K562 (cell line): ENCODE measurements around the gene VAMP4. TPM values are rescaled to one million over a fixed set of nuclear protein-coding genes. Genes with fewer than 3 reads are reported as not detected.
A peak's percentile ranks its signal among the peaks of the same experiment; 100 is the strongest.

ENCODE experiments used
- CC2D1A ChIP-seq: fragments of 450-650 bp; IDR thresholded peaks from 2 replicates; pipeline ENCODE4 v1.6.1; 2017; ENCODE audit warnings: mild to moderate bottlenecking
- HNRNPK ChIP-seq: fragments of 200-400 bp; formaldehyde crosslinking; IDR thresholded peaks from one replicate; pipeline ENCODE4 v1.6.1; 2018; ENCODE audit warnings: mild to moderate bottlenecking, low read depth, low read length; ENCODE audit not compliant: poor library complexity, severe bottlenecking
- KLF1 ChIP-seq: fragments of 450-650 bp; IDR thresholded peaks from 2 replicates; pipeline ENCODE4 v1.6.1; 2016; ENCODE audit warnings: missing genetic modification characterization, missing compliant biosample characterization
- KLF6 ChIP-seq: fragments of 250-450 bp; sonication (Bioruptor Pico); IDR thresholded peaks from 2 replicates; pipeline ENCODE4 v1.4.0; 2020; ENCODE audit warnings: mild to moderate bottlenecking, moderate library complexity, borderline replicate concordance
- MYC ChIP-seq, 2 experiments: fragments of 250-450 bp in 1 of 2; sonication (Bioruptor Pico) in 1 of 2; IDR thresholded peaks; 2 replicates each; pipeline versions ENCODE4 v1.5.1 to v1.6.1; 2012 to 2021; ENCODE audit warnings: low read depth in 2 of 2, borderline replicate concordance in 1 of 2, improper control_type of control experiment in 1 of 2, low read length in 1 of 2, mild to moderate bottlenecking in 1 of 2, moderate library complexity in 1 of 2
- POLR2G ChIP-seq: fragments of 200-400 bp; formaldehyde crosslinking; IDR thresholded peaks from 2 replicates; pipeline ENCODE4 v1.6.1; 2017; ENCODE audit warnings: low read depth, mild to moderate bottlenecking, antibody characterized with exemption, low read length, moderate library complexity
- RBFOX2 ChIP-seq: fragments of 200-400 bp; formaldehyde crosslinking; IDR thresholded peaks from 2 replicates; pipeline ENCODE4 v1.6.1; 2017; ENCODE audit warnings: low read depth, mild to moderate bottlenecking, low read length, moderate library complexity
- ZBTB17 ChIP-seq: fragments of 450-650 bp; formaldehyde crosslinking; IDR thresholded peaks from 2 replicates; pipeline ENCODE4 v1.4.0; 2020; ENCODE audit warnings: mild to moderate bottlenecking
- ZNF316 ChIP-seq: fragments of 450-650 bp; IDR thresholded peaks from 2 replicates; pipeline ENCODE4 v1.6.1; 2016
- polyA plus RNA-seq, 8 experiments: library from polyadenylated mRNA; depleted of rRNA in 4 of 8; stranded (reverse) in 5 of 8; unstranded in 3 of 8; fragments of >200 nt; fragmentation: Nextera tagmentation in 2 of 8; fragmentation: Illumina TruSeq in 1 of 8; extraction: Ambion mirVana in 2 of 8; extraction: Trizol in 1 of 8; gene quantifications; 2 replicates each; pipeline versions ENCODE4 v1.2.1 to v1.2.3, GENCODE V29; 2011 to 2014; ENCODE audit warnings: inconsistent platforms in 1 of 8, missing spikeins in 1 of 8
- total RNA-seq, 7 experiments: library from RNA; depleted of rRNA in 6 of 7; stranded (reverse); fragments of >200 nt in 6 of 7; fragmentation: Illumina TruSeq in 2 of 7; extraction: Trizol in 2 of 7; gene quantifications; 2 replicates each; pipeline versions ENCODE4 v1.2.1 to v1.2.3, GENCODE V29; 2011 to 2021; ENCODE audit warnings: low replicate concordance in 1 of 7
- TF ChIP-seq, protein P1 (sequence below), 2 experiments: fragments of 450-650 bp; IDR thresholded peaks; 2 replicates each; pipeline ENCODE4 v1.6.1; 2016; ENCODE audit warnings: mild to moderate bottlenecking in 2 of 2, borderline replicate concordance in 1 of 2, low read depth in 1 of 2, moderate library complexity in 1 of 2
- TF ChIP-seq, protein P2 (sequence below), 3 experiments: fragments of 200-800 bp in 1 of 3; fragments of 250-450 bp in 1 of 3; fragments of 450-650 bp in 1 of 3; sonication (Bioruptor Pico) in 1 of 3; sonication (Bioruptor generic) in 1 of 3; formaldehyde crosslinking in 1 of 3; IDR thresholded peaks; 2 replicates each; pipeline versions ENCODE4 v1.6.1 to v1.8.0; 2016 to 2022; ENCODE audit warnings: mild to moderate bottlenecking in 2 of 3, missing genetic modification characterization in 2 of 3, missing compliant biosample characterization in 1 of 3, moderate library complexity in 1 of 3
- TF ChIP-seq, protein P3 (sequence below), 3 experiments: fragments of 200-800 bp in 1 of 3; sonication (Bioruptor generic) in 1 of 3; sonication (generic) in 1 of 3; formaldehyde crosslinking in 1 of 3; IDR thresholded peaks; 2 replicates each; pipeline versions ENCODE4 v1.6.1 to v1.8.0; 2016 to 2022; ENCODE audit warnings: mild to moderate bottlenecking in 2 of 3, missing compliant biosample characterization in 2 of 3, missing genetic modification characterization in 2 of 3, missing genetic modification reagents in 1 of 3

Gene VAMP4
- total and polyA plus RNA-seq, 9 of the 15 experiments (the other 6 are each of a cell fraction or from before 2014, with no cell fraction given), result 3.3 to 21.4 (median 11.9) TPM

DNA sequence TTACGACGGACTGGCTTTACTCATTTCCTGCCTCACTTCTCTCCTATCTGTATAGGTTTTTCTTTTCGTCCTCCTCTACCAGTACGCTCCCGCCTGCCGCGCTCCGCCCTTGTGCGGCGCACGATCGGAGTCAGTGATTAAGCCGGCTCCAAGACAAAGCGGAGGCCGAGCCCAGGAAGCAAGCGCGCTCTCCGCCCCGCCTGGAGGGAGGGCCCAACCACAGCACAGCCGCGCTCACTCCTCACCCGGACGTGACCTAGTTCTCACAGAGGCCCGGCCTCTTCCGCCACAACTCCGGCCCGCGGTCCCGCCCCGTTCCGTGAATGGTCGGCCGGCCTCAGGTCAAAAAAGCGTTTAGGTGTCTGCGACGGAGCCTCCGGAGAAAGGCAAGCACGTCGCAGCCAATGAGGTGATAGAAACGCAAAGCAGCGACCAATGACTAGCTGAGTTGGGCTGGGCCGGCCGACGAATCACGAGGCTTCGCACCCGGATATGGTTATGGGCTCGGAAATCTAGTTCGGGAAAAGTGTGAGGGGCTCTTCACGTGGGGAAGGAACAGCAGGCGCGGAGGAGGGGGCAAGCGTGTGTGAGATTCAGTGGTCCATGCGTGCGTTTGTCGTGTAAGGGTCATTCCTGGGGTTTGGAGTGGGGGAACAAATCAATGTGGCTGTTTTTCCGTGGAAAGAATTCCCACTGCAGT lies 39.5 kb upstream of the VAMP4 start, which contains the start of gene METTL13 (continued):
- TF ChIP-seq, protein P1, sequence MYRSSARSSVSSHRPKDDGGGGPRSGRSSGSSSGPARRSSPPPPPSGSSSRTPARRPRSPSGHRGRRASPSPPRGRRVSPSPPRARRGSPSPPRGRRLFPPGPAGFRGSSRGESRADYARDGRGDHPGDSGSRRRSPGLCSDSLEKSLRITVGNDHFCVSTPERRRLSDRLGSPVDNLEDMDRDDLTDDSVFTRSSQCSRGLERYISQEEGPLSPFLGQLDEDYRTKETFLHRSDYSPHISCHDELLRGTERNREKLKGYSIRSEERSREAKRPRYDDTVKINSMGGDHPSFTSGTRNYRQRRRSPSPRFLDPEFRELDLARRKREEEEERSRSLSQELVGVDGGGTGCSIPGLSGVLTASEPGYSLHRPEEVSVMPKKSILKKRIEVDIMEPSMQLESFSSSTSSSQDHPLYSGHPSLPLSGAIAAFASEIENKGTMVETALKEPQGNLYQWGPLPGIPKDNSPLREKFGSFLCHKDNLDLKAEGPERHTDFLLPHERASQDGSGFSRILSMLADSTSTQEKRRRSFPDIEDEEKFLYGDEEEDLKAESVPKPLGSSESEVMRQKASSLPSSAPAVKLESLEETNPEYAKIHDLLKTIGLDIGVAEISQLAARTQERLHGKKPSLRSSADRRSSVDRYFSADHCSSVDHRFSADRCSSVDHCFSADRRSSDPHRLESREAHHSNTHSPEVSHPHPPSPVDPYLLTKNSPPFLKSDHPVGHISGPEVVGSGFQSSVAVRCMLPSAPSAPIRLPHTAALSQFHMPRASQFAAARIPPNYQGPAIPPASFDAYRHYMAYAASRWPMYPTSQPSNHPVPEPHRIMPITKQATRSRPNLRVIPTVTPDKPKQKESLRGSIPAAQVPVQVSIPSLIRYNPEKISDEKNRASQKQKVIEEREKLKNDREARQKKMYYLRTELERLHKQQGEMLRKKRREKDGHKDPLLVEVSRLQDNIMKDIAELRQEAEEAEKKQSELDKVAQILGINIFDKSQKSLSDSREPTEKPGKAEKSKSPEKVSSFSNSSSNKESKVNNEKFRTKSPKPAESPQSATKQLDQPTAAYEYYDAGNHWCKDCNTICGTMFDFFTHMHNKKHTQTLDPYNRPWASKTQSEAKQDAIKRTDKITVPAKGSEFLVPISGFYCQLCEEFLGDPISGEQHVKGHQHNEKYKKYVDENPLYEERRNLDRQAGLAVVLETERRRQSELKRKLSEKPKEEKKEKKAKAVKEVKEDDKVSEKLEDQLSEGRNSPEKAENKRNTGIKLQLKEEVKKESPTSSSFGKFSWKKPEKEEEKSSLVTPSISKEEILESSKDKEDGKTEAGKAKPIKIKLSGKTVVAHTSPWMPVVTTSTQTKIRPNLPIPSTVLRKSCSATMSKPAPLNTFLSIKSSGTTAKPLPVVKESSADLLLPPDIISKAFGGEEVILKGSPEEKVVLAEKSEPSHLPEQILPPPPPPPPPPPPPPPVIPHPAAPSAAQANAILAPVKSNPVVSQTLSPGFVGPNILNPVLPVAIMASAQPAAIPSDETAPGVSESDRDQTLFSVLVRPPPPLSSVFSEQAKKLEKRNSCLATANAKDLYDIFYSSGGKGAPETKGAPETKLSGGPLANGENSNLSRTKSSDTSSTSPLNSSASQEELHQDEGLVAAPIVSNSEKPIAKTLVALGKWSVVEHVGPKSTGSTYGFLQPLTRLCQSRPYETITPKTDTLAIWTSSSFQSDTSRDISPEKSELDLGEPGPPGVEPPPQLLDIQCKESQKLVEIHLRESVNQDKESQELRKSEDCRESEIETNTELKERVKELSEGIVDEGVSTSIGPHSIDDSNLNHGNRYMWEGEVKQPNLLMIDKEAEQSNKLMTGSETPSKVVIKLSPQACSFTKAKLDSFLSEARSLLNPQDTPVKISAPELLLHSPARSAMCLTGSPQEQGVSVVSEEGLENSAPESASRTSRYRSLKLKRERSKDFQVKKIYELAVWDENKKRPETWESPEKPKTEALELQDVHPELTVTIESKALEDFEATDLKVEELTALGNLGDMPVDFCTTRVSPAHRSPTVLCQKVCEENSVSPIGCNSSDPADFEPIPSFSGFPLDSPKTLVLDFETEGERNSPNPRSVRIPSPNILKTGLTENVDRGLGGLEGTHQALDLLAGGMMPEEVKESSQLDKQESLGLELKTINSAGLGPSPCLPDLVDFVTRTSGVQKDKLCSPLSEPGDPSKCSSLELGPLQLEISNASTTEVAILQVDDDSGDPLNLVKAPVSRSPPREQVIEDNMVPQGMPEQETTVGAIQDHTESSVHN (IDR thresholded peaks at IDR 0.05; ENCODE audit: borderline replicate concordance in 1 of 2, low read depth in 1 of 2), result no peak
- TF ChIP-seq MYC (IDR thresholded peaks at IDR 0.05; ENCODE audit: low read depth, low read length) (peak; percentile 85), MYC (CRISPR knock-in tag; IDR thresholded peaks at IDR 0.05; ENCODE audit: borderline replicate concordance, low read depth) (no peak), HNRNPK (no peak), POLR2G (peak; percentile 85), KLF6 (CRISPR knock-in tag) (no peak), CC2D1A (peak; percentile 97), ZBTB17 (CRISPR knock-in tag) (peak; percentile 80; the same call in 1 of the 2 replicates), RBFOX2 (peak; percentile 91), KLF1 (no peak), ZNF316 (no peak)
- TF ChIP-seq, protein P2, sequence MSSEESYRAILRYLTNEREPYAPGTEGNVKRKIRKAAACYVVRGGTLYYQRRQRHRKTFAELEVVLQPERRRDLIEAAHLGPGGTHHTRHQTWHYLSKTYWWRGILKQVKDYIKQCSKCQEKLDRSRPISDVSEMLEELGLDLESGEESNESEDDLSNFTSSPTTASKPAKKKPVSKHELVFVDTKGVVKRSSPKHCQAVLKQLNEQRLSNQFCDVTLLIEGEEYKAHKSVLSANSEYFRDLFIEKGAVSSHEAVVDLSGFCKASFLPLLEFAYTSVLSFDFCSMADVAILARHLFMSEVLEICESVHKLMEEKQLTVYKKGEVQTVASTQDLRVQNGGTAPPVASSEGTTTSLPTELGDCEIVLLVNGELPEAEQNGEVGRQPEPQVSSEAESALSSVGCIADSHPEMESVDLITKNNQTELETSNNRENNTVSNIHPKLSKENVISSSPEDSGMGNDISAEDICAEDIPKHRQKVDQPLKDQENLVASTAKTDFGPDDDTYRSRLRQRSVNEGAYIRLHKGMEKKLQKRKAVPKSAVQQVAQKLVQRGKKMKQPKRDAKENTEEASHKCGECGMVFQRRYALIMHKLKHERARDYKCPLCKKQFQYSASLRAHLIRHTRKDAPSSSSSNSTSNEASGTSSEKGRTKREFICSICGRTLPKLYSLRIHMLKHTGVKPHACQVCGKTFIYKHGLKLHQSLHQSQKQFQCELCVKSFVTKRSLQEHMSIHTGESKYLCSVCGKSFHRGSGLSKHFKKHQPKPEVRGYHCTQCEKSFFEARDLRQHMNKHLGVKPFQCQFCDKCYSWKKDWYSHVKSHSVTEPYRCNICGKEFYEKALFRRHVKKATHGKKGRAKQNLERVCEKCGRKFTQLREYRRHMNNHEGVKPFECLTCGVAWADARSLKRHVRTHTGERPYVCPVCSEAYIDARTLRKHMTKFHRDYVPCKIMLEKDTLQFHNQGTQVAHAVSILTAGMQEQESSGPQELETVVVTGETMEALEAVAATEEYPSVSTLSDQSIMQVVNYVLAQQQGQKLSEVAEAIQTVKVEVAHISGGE (CRISPR knock-in tag; IDR thresholded peaks at IDR 0.05), result peak in 1 of 3 experiments; percentile 89; a peak in 2 of 6 replicates
- TF ChIP-seq, protein P3, sequence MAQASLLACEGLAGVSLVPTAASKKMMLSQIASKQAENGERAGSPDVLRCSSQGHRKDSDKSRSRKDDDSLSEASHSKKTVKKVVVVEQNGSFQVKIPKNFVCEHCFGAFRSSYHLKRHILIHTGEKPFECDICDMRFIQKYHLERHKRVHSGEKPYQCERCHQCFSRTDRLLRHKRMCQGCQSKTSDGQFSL (CRISPR knock-in tag; IDR thresholded peaks at IDR 0.05), result no peak
- TF ChIP-seq, protein P3 (tag; IDR thresholded peaks at IDR 0.05), result no peak
